CD4-positive, alpha-beta T cell treated with Interleukin-21 for 1 hour (primary cell): ENCODE data around the gene TUBE1.
"Not testable (repeated sequence)": the region's sequence is repeated elsewhere in the genome, so short reads cannot be mapped to it uniquely, and the experiment has no call there.

Source experiments
- DNase-seq: peaks from one replicate; pipeline ENCODE4 v3.0.0-alpha.2; 2020

TUBE1 gene, protein sequence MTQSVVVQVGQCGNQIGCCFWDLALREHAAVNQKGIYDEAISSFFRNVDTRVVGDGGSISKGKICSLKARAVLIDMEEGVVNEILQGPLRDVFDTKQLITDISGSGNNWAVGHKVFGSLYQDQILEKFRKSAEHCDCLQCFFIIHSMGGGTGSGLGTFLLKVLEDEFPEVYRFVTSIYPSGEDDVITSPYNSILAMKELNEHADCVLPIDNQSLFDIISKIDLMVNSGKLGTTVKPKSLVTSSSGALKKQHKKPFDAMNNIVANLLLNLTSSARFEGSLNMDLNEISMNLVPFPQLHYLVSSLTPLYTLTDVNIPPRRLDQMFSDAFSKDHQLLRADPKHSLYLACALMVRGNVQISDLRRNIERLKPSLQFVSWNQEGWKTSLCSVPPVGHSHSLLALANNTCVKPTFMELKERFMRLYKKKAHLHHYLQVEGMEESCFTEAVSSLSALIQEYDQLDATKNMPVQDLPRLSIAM

DNA sequence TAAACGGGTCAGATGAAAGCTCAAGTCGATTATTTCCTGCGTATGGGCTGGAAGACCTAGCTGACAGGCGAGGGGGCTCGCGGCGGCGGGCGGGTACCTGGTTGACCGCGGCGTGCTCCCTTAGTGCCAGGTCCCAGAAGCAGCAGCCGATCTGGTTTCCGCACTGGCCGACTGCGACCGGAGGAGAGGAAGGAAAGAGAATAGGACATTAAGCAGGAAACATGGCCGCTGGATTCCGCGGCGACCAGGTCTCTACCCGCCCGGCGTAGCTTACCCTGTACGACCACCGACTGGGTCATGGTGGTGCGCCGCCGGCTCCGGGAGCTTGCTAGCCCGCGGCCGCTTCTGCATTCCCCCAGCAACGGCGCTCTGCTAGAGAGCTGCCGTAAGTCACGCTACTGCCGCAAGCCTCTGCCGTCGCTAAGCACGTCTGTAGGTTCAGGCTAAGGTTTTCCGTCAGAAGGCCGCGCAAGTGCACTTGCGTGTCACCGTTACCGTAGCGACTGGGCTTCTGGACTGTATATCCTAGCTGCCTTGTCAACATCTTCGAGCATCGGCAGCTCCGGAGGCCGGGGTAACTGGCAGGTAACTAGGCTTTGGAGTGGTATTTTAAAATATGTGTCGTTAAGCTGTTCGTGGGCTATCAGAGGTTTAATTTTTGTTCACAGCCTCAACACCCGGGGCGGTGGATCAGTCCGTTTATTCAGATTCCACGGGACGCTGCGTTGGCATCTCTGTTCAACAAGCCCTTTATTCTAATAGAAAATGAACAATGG lies at the start of gene TUBE1, which contains the start of gene FAM229B:
Gene TUBE1, minus strand, starts transcription at position 347 of the 776 bp plus-strand sequence. Its CDS starts 48 bp downstream, at position 299.
Gene FAM229B, plus strand, starts transcription at position 456 of the 776 bp plus-strand sequence. CDS start 11,693 bp downstream, outside the sequence.
- peak; percentile 94 for DNase-seq

DNA sequence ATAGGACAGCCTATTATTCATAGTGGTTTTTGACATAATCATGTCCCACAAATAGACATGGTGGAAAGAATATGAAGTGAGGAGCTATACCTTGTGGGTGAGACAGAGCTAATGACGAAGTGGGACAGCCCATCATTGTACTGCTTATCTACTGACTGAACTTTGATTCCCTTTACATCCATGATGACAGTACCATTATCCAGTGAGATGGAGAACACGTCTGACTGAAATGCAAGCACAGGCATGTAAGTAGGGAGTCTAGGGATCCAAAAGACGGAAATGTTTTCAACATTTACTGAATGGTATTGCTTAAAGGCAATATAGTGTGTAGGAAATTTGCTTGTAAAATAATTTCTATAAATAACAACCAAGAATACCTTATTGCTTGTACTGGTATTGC lies 43.6 kb upstream of the TUBE1 start:
- DNase-seq: no peak

DNA sequence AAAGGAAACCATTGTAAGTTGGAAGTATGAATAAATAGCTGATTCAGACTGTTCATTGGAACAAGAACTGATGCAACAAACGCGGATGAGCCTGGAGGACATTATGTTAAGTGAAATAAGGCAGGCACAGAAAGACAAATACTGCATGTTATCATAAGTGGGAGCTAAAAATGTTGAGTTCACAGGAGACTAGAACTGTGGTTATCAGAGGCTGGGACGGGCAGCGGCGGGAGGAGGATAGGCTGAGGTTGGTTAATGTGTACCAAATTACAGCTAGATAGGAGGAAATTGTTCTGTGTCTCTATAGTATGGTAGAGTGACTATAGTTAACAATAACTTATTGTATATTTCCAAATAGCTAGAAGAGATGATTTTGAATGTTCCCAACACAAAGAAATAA lies 40.9 kb upstream of the TUBE1 start:
- no peak for DNase-seq

DNA sequence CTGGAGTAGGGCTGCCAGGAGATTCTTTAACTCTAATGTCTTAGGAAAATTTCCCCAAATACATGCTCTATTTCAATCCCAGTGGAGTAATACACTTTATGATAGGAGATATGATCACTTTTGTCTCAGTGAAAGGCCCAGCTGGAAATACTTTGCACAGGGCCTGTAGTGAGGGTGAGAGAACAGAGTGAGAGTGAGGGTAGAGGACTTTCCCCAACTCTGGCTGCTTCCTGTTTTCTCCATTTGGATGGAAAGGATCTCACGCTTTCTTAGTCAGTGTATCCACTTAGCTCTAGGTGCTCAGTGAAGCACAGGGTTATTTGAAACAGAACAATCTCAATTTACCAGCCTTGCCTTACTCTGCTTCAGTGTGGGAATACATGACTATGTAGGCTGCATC lies 36.7 kb upstream of the TUBE1 start:
- no peak for DNase-seq

DNA sequence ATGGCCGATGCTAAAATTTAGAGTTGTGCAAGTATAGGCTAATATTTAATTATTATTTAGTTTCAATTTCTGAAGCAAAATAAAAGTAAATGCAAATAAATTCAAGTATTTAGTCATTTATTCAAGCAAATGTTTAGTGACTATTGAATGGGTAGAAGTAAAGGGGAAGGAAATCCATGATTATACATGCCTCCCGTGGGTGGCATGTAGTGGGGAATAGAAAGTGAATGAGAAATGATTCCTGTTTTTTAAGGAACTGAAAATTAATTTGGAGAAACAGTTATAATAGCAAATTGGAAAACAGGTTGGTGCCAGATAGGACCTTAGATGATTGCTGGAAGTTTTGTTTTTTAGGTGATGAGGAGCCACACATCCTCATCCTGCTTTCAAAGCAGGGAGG lies 35.5 kb upstream of the TUBE1 start:
- no peak for DNase-seq

DNA sequence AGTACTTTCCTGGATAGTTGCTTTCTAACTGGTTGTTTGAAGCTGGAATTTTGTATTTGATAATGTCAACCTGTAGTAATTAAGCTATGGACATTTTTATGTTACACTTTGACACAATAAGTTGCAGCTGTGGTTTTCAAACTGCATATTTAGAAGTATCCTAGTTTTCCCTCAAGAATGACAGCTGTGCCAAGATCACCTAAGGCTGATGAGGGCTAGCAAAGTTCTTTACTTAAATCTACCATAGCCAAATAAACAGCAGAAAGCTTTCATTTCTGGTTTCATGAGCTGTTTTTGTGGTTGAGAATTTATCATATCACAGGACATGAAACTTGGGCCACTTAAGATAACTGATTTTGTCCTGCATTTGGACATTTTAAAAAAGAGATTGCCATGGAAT lies 30.8 kb upstream of the TUBE1 start:
- no peak for DNase-seq

DNA sequence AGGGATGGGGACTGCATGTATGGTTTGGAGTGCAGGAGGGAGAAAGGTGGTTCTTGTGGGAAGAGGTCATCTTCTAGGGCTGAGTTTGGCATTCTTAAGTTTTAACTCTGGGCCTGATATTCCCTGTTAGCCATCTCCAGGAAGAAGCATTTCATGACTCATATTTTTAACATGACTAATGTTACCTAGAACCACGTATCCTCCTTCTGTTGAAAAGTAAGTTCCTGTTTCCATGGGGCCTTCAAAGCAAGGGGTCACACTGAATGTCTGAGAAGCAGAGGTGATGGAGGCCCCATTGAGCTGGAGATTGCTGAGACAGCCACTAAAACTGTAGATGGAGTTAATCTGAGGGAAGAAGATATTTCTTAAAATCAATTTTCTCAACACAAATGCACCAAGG lies 30.3 kb upstream of the TUBE1 start:
- DNase-seq: no peak

DNA sequence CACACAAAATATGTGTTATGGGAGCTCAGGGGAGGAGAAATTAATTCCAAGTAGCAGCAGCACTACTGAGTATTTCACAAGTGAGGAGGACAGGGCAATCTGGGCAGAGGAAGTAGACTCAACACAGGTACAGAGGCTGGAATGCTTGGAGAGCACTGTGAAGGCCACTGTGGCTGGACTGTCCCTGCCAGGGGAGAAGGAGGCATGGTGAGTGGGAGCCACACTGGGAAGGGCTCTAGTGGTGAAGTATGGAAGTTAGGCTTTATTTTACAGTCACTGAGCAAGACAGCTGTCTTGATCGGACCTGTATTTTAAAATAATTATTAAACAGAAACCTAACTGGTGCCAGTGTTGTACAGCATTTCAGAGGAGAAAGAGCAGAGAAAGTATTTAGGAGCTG lies 28.9 kb upstream of the TUBE1 start:
- no peak for DNase-seq

DNA sequence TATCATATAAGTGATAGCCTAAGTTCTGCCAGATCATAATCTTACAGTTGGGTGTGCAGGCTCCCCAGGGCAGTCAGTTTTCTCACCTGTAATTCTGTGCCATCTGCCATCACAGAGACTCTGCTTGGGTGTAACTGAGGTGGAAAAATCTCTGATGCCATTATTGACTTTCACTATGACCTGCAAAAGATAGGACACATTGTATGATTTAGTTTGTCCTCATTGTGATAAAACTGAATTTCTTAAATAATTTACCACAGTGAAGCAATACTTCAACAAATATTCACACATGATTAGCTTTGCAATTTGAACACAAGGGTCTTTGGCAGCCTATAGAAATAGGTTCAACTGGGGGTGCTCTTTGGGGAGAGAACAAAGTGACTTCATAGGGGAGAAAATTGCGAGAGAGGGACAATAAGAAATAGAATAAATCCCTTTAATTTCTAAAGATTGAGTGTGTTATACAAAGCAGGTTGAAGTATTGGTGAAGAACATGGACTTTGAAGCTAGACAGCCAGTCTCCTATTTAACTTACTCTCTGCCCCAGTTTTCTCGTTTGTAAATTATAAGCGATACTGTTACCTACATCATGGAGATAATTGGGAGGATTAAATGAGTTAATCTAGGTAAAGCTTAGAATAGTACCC lies 27.4 kb upstream of the TUBE1 start:
- no peak for DNase-seq

DNA sequence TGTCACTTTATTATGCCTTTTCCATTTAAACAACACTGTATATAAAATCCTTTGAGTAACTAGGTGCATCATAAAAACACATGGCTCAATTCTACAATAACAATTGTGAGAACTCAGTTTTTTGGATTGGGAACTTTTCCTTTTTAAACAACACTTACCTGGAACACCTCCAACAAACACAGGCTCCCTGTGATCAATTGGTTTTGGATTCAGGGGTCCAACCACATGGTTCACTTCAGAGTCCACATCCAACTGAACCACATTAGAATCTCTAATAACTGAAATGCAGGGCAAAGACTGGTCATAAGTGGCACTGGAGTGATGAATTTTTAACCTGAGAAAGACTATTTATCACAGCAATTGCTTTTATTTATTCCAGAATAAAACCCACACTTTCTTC lies 26.6 kb upstream of the TUBE1 start:
- no peak for DNase-seq

DNA sequence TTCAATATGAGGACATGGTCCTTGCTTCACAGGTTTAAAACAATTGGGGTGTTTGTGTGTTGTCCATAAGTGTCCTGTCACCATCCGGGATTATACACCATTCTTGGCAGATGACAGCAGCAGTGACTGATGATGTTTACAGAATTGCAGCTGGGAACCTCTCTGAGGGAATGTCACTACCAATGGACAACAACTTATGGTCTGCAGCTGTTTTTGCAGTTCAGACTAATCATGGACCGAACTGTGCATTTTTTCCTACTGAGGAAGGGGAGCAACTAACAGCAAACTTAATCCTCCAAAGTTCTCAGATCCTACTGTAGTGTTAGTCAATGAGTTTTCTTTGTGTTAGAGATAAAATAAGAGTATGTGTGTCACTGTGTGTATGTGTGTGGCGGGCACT lies 26.1 kb upstream of the TUBE1 start:
- no peak for DNase-seq

DNA sequence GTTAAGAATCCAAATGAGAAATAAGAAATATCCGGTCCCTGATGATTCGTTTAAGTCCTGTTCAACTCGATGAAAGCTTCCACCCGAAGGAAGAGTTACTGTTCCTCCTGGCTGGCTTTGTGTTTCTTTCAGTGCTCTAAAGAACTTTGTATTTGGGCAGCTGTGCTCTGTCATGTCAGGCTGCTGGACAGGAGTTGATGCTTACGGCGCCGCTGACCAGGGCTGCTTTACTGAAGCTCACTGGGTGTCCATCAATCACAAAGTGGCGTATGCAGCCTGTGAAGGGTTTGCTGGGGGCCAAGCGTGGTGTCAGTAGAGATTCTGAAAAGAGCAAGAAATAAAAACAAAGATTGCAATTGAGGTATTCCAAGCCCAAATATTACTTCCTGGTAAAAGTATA lies 22.0 kb upstream of the TUBE1 start:
- DNase-seq: no peak

DNA sequence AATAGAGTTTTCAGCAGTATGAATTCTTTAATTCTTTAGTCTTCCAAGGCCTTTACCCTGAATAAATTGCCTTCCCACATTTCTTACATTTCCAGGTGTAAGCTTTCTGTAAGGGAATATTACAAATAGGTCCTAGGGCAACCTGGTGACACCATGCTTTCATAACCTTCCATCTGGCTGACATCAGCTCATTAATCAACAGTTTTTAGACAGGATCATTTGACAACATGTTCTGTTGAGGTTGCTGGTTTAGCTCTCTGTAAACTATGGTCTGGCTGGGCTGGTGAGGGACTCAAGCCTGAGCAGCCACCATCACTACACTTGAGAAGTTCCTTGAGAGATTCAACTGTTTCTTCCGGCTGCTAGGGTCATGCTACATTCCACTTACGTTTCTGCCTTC lies 19.3 kb upstream of the TUBE1 start:
- DNase-seq: no peak

DNA sequence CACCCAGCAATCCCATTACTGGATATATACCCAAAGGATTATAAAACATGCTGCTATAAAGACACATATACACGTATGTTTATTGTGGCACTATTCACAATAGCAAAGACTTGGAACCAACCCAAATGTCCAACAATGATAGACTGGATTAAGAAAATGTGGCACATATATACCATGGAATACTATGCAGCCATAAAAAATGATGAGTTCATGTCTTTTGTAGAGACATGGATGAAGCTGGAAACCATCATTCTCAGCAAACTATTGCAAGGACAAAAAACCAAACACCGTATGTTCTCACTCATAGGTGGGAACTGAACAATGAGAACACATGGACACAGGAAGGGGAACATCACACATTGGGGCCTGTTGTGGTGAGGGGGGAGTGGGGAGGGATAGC lies 18.7 kb upstream of the TUBE1 start:
- DNase-seq: not testable (repeated sequence)

DNA sequence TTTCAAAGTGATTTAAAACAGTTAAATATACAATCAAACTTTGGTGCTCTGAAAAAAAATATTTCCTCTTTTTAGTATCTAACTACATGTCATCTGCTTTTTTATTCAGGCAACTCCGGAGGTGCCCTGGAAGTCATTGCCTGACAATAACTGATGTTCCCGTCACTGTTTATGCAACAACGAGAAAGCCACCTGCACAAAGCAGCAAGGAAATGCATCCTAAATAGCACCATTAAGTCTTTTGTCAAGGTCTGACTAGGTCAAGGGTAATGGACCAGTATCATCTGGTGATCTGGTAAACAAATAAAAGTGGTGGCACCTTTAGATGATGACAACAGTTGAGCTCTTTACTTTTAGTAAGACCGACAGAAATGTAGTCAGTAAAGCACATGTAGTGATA lies 13.3 kb upstream of the TUBE1 start:
- no peak for DNase-seq

DNA sequence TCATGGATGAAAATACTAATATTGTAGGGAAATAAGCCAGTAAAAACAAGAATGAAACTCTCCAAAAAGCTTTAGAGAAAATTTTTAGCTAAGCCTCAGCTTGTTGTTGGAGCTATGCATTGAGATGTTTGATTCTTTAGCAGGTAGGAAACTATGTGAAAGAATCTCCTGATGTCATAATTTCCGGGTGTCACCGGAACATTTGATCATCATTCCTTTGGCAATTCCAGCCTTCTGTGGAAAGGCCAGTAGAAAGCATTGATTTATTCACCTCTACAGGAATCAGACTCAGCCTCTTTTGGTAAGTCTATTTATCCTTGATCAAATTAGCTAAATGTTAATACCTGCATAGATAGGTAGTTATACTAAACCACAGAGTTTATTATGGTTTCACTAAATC lies 9.6 kb upstream of the TUBE1 start:
- DNase-seq: no peak

DNA sequence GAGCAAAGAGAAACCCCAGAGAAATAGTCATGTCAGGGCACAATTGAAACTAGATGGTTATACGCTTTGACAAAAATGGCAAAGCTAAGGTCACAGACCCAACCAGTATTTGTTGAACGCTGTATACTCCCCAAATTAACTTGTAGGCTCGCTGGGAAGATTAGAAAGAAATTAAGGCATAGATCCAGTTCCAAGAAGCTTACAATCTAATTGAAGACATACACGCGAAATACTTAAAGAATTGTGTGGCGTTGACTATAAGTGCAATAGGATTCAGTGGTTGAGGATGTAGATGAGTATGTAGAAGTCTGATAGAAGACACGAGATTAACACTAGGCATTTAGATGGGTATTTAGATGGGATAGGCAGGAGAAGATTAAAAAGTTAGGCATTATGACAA lies 634 bp upstream of the TUBE1 start:
- no peak for DNase-seq

DNA sequence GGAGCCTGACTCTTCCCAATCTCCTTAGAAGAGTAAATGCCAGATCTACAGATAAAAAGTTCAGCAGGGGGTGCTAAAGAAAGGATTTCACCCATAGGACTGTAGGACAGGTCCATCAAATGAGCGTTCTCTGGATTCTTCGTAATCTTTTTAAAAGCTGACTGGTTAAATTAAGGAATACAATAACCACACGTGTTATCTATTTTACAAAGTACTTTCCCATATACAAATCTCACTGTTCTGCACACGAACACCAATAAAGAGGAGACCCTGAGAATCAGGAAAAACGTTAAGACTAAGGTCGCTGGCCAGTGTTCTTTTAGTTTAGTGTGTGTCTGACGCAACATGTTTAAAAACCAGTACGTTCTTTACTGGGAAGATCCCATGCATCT lies 542 bp downstream of the TUBE1 start:
- DNase-seq: peak; percentile 22

DNA sequence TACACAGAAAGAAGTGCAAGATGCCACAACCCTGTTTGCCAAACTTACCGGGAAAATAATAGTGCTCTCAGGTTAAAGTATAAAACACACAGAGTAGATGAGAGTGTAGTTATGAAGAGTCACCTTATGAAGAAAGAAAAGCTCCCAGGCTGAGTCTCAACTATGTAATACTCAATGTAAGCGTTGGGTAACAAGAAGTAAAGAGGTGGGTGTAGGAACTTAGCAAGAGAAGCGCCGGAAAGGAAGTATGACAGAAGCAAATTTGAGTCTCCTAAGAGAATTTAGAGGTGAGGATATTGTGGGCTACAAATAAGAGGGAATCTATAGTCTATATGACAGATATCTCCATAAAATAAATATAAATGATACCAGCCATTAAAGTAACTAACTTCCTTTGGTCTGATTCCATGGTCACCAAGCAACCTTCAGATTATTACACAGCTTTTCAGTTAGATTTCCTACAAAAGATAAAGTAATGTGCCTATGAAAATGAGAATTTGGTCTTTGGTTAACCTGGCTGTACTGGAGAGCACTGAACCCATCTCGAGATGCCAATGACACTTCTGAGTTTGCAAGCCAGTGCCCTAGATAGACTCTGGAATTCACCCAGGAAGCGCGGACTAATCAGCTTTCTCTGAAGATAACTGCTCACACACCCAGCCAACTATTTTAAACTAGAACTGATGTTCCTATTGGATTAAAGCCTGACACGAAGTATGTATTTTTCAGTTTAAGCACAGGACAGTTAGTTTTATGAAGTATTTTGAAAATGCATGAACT lies 1.8 kb downstream of the TUBE1 start:
- no peak for DNase-seq

DNA sequence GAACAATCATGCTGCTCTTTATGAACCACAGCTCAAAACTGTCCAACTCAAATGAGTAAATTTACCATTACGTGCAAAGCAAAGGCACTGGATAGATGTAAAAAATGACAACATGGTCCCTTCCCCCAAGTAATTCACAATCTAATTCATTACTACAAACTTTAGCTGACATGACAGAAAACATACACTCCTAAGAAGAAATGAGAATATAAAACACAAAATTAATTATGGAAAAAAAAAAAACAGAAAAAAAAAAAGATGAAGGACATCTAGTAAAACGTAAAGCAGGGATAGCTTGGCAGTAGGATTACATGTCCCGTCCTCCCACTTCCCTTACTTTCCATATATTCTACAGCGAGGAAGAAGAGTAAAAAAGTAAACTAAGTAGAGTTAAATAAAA lies 5.7 kb downstream of the TUBE1 start:
- no peak for DNase-seq

DNA sequence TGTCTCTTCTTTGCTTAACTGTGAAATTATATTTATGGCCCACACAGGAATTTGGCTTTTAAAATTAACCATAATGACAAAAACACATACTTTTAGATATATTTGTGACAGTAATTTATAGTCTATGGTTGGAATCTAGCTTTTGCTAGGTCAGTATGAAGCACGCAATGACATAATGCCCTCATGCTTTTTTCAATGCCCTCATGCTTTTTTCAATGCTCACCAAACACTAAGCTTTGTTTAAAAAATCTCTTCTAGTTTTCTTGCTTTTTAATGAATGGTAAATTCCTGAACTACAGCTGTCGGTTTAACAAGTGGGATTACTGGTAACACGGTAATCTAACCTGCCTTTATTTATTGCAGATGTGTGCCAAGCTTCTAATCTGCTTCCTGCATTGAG lies 20.7 kb downstream of the TUBE1 start:
- DNase-seq: no peak

DNA sequence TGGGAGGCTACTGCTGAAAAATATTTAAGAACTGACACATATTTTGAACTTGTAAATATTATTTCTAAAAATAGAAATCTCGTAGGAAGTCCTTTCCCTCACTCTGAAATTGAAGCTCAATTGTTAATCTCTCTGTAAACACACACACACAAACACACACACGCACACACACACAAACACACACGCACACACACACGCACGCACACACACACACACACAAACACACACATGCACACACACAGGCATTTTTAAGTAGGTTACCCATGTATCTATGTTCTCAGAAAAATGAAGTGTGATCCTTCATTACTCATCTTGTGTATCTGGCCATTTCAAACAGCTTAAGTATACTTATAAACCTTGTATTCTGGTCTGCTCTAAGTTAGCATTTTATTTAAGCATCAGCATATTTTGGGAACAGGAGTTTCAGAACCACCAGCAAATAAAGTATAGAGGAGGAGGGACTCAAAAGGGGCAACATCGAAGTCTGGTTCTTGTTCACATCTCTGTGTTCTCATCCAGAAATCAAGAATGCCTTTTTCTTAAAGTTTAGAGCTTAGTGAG lies 21.8 kb downstream of the TUBE1 start:
- no peak for DNase-seq

DNA sequence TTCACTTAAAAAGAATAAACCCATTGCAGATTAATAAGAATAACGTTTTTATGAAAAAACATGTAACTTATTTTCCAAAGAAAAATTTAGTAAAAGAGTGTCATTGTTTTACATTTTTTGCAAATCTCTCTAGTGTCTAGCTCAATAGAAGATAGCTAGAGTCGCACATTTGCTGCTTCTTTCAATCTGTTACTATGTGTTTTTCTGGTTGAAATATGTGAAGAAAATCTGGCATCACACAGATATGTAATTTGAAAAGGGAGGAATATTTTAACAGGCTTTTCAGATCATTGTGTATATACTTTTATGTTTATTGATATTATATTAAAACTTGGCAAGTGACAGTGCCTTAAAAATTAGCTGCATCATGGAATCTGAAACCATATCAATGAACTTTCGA lies 24.3 kb downstream of the TUBE1 start:
- no peak for DNase-seq
